ENCODE measurements around the gene INHBE.

GRCh38 chr12:57460841-57461275 is 5.8 kb downstream of the INHBE start:
- TF ChIP-seq CTCF (IDR thresholded peaks at IDR 0.05; ENCODE audit: poor library complexity, severe bottlenecking) = no peak
- no peak for TF ChIP-seq EZH2 (IDR thresholded peaks at IDR 0.05; ENCODE audit: borderline replicate concordance, insufficient read depth, low read length, poor library complexity, severe bottlenecking)
- TF ChIP-seq SMC3 (conservative IDR thresholded peaks at IDR 0.05; ENCODE audit: poor library complexity) = no peak
- no peak for TF ChIP-seq EP300 (conservative IDR thresholded peaks at IDR 0.05; ENCODE audit: poor library complexity, severe bottlenecking)
- no peak for TF ChIP-seq TAF1 (IDR thresholded peaks at IDR 0.05; ENCODE audit: low read depth)

Data from neural cell (in vitro differentiated cells).